Measurements from ENCODE around the gene ZNF503.

GRCh38 chr10:75396631-75397495 is 4.7 kb downstream of the ZNF503 start:
- no peak for TF ChIP-seq CTCF (conservative IDR thresholded peaks at IDR 0.05)
- TF ChIP-seq ZFX (IDR thresholded peaks at IDR 0.05) = no peak

Measured in C4-2B (cell line).